NOMO-1 treated with DMSO at 0.1 percent for 48 hours (cell line): ENCODE data around the gene DPEP2NB.
A peak's percentile ranks its signal among the peaks of the same experiment; 100 is the strongest.
"Not testable (repeated sequence)": the region's sequence is repeated elsewhere in the genome, so short reads cannot be mapped to it uniquely, and the experiment has no call there.

Experiments used
- DNase-seq: peaks from one replicate; lab custom pipeline; 2025; ENCODE audit not compliant: unreplicated experiment; lab: John Stamatoyannopoulos, UW

The DPEP2NB gene

DNA sequence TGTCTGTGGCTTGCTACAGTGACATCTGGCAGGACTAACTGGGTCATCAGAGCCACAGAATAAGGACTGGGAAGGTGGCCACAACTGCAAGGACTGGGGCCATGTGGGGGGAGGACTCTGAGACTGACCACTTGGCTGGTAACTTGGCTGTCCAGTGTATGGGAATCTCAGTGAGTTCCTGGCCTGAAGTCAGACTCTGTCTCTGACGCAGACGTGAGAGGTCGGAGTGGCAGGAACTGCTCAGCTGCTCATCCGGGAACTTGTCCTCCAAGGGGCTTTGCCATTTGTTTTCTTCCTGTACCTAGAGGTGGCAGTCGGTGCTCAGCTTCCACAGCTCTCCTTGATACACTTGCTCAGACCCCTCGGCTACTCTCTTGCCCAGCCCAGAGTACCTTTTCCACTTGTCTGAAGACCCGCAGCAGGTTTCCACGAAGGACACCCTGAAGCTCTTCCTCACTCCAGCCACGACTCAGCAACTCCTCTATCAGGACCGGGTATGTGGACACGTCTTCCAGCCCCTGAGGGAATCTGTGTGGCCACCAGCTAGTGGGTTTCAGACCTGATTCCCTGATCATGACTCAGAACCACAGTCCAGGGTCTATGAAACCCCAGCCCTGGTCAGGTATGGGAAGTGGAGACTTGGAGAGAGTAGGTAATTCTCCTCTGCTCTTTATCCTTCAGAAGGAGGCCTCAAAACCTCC, 28.1 kb downstream of the DPEP2NB start:
- DNase-seq = no peak

DNA sequence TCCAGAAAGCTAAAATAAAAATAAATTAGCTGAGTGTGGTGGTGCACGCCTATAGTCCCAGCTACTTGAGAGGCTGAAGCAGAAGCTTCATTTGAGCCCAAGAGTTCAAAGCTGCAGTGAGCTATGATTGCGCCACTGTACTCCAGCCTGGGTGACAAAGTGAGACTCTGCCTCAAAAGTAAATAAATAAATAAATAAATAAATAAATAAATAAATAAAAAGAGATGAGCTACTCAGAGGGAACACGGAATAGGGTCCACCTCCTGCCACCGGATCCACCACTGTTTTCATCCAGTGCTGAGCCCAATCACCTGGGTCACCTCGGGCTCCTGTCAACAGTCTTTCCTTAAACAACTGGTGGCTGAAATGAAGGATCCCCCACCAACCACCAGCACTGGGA, 28.8 kb downstream of the DPEP2NB start:
- DNase-seq = no peak

- no peak for DNase-seq
Measured at GRCh38 chr16:67982011-67982696, 33.6 kb downstream of the DPEP2NB start.

GRCh38 chr16:67979955-67980678, 35.6 kb downstream of the DPEP2NB start, which contains the start of gene DPEP3:
TSS of gene DPEP3 (minus strand) at chr16:67980499. CDS start at chr16:67980380, 119 bp downstream.
- DNase-seq = peak; percentile 17

DNA sequence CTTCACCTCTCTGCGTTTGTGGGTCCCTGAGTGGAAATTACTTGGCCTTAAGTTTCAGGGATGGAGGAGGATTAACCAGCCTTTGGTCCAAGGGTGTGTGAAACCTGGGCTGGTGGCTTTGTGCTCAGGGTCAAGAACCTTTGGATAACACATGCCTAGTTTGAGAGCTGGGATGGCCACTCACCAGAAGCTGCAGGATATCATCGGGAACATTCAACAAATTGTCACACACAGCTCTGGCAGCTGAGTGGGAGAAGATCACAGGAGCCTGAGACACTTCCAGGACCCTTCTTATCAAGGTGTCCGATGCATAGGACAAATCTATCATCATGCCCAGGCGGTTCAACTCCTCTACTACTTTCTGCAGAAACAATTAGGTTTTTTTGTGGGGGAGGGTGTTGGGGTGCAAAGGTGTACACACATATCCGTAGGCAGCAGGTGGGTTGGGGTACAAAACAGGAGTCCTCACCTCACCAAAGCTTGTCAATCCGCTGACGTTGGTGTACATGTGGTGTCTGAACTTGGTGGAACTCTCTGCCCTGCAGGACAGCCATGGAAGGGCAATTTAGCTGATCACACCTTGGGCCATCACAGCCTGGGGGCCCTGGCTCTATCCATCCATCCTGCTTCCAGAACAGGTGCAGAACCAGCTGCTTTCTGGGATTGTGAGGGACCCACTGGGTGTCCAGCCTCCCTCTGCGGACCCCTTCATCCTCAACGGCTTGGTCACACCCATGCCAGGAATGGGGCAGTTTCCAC, 38.1 kb downstream of the DPEP2NB start:
- no peak for DNase-seq

GRCh38 chr16:67977005-67977404, 38.7 kb downstream of the DPEP2NB start:
- no peak for DNase-seq

DNA sequence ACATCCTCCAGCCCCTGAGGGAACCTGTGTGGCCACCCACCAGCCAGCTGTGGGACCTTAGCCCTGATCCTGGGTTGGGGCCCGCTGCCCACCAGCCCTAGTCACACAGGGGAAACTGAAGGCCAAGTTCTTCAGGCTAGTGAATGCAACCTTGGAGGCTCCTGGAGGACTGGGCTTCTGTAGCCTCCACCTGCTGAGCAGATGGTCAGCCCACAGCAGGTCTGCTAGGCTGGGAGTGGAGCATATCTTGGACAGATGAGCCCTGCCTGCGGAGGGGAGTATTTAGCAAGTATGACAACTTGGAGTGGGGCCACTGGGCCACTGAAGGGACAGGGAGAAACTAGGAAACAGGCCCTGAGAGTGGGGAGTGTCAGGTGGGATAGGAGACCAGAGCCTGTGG, 39.5 kb downstream of the DPEP2NB start:
- DNase-seq = no peak

DNA sequence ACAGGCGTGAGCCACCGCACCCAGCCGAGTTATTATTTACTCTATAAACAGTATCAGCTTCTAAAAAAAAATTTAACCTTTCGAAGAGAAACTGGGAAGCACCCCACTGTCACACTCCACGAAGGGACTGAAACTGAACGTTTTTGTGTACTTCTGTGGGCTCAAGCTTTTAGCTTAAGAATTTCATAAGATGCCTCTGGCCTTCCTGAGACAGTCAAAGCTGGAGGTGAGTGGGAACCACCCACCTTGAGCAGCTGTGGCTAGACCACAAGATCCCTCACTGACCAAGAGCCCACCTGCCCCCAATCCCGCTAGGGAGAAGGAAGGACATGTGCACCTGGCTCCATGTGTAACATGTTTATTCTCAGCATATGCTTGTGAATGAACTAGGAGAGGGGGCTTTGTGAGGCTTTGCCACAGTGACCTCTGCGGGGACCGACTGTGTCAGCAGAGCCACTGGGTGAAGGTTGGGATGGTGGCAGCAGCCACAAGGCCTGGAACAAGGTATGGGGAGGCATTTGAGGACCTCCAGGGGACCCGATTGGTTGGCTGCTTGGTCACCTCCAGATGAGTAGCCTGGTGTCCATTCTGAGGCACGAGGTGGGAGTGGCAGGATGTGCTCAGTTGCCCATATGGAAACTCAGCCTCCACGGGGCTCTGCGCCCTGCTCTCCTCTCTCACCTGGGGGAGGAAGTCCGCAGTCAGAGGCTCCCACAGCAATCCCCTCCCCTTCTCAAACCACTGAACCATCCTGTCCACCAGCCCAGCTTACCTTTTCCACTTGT, 40.2 kb downstream of the DPEP2NB start:
- DNase-seq = no peak

GRCh38 chr16:67972285-67972684, 43.4 kb downstream of the DPEP2NB start:
- DNase-seq = not testable (repeated sequence)

- DNase-seq = no peak
Measured at GRCh38 chr16:67971111-67971510, 44.6 kb downstream of the DPEP2NB start.

DNA sequence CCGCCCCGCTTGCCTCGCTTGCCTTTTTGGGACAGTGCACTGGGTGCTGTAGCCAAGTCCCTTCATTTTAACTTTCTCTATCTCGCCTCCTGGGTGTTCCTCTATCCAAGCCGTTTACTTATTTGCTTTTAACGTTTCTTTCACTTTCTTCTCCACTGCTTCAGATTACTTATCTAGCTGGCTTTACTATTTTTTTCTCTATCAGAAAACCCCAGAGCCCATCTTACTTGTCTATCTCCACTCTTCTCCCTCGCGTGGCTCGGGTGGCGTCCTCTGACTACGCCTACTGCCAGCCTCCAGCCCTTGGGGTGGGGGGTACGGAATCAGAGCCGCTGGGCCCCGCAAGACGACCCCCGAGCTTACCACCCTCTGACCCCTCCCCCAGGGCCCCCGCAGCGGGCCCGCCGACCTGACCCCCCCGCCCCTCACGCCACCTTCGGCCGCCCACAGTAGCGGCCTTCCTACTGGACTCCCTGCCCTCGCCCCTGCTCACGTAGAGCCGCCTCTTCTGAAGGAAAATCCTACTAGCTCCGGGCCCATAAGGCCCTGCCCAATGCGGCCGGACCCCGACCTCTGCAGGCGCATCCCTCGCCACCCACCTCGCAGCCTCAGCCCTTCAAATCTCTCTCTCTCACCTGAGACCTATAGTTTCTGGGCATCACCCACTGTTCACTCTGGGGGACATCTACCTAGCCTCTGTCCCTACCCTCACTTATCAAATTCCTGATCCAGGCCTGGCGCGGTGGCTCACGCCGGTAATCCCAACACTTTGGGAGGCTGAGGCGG, 46.3 kb downstream of the DPEP2NB start:
- DNase-seq = peak; percentile 23

DNA sequence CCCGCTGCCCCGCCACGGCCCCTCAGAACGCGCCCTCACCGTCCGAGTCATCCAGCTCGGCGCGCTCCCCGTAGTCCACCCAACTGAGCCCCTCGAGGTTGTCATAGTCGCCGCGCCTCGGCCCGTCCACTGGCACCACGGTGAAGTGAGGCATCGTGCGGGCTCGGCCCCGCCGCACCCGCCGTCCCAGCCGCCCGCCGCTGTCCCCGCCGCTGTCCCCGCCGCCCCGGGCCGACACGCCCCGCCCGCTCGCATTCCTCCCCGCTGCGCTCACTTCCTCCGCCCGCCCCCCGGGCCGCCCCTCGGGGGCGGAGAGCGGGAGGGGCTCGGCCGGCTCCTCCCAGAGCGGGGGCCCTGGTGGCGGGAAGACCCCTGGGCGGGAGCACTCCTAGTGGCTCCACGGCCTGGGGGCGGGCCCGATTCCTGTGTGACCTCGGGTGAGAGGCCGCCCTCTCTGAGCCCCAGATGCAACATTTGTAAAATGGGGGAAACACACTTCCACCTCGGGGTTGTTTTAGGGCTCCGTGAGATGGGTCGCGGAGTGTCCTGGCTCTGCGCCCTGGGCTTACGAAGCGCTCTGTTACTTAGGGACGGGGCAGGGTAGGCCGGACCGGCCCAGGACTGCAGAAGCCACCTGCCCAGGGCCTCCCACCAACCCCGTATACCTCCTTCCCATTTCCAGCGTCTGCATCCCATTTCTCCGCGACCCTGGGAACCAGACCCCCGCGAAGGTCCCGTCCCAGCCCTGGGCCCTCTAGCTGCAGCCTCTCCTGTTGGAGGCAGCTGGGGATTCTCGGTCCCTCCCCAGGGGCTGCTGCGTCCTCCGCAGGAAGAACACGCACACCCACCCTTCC, 47.1 kb downstream of the DPEP2NB start, which contains the start of gene SLC12A4:
Gene SLC12A4 (minus strand): TSS at position 238 of the 854 bp plus-strand sequence. CDS start 84 bp downstream, at position 154.
- peak; percentile 75 for DNase-seq

DNA sequence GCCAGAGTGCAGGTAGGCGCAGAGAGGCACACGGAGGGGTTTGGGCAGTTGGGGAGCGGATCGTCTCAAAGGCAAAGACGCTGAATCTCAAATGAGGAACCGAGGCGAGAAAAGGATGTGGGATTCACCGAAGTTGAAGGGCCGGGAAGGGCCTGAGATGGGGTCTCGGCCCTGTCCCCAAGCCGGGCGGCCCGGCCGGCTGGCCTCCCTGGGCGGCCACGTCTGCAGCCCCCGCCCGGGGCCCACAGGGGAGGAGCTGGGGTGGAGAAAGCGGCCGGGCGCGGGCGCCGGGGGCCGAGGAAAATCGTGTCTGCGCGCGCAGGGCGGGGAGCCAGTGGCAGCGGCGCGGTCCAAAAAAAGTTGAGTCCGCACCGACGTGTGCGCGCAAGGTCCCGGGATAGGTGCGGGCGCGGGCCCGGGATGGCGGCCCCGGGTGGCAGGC, 47.7 kb downstream of the DPEP2NB start:
- DNase-seq = peak; percentile 38

- no peak for DNase-seq
Measured at GRCh38 chr16:67967183-67967957, 48.3 kb downstream of the DPEP2NB start.

GRCh38 chr16:67966549-67967182, 49.0 kb downstream of the DPEP2NB start:
- DNase-seq = peak; percentile 49

DNA sequence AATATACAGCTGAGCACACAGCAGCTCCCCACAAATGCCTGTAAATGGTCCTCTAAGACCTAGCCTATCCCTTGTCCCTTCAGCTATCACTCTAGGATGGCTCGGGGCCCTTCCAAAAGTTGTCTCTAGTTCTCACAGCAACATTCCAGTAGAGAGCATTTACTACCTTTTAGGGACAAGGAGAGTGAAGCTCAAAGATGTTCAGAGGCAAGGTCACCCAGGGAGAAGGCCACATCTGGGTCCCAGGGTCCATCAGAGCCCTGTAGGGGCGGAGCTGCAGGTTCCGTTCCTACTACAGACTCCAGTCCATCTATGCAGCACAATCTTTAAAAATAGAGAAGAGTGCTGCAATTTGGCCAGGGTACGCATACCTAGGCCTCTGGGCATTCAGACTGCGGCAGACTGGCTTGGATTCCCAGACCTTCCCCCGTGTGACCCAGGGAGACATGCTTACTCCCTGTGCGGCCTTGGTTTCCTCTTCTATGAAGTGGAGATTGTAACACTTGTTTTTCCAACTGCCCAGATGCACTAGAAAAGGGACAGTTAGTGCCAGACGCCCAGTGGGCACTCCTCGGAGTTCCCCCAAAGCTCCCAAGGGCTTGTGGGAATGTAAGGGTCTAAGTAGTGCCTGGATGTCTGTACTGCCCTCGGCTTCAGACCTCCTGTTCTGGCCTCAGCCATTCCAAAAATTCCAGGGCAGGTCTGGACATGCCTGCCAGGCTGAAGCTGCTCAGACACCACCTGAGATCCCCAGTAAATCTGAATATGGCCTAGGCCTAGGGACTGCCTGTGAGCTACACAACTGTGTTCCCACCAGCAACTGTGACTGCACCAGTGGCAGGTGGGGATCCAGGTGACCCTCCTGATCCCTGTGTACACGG, 49.8 kb downstream of the DPEP2NB start:
- DNase-seq = no peak
